ENCODE results near the gene TBL2.

The TBL2 gene

DNA sequence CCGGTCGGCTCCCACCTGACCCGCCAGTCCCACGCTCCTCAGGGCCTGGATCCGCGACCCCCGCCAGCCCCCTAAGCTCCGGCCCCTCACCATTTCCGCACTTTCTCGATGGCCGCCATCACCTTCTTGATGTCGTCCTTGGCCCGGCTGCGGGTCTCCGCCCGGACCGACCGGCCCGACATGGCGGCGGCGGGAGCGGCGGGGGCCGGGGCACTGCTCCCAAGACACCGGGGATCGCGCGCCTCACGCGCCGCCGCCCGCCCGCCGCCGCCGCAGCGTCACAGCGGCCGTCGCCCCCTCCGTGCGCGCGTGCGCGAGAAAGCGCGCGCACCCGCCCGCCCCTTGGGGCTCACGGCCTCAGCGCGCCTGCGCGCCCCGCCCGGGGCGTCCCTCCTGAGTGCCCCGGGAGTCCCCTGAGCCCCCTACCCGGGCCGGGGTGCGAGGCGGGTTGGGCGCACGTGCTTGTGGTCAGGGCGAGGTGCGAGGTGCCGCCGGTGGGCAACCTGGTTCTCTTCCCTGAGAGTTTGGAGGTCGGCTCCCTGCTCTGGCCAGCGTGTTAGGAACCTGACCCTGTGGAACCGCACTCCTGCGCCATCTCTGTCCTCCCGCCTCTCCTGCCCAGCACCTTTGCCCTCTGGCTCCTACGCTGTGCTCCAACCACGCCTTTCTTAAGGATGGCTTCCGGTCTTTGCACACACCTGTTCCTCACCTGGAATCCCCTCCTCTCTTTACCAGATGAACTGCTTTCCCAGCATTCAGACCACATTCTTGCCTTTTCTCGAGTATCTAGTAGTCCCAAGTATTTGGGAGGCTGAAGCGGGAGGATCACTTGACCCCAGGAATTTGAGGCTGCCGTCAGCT lies 20.8 kb downstream of the TBL2 start, which contains the start of gene BCL7B (continued):
- TF ChIP-seq ZNF184 (tag by site-specific recombination; IDR thresholded peaks at IDR 0.05) (no peak), ZNF785 (tag by site-specific recombination; IDR thresholded peaks at IDR 0.05) (no peak), ZBTB7A (tag by site-specific recombination; IDR thresholded peaks at IDR 0.05; ENCODE audit: low read depth) (0 out of 2 replicates have a peak, but pooled peaks have one; percentile 46), ZEB2 (tag by site-specific recombination; IDR thresholded peaks at IDR 0.05) (0 out of 2 replicates have a peak, but pooled peaks have one; percentile 32), ZFP3 (tag by site-specific recombination; IDR thresholded peaks at IDR 0.05; ENCODE audit: low read depth) (peak; percentile 81), KLF9 (tag by site-specific recombination; IDR thresholded peaks at IDR 0.05; ENCODE audit: low read depth) (0 out of 2 replicates have a peak, but pooled peaks have one; percentile 21), KLF10 (tag by site-specific recombination; IDR thresholded peaks at IDR 0.05) (peak; percentile 69), ZNF350 (tag by site-specific recombination; IDR thresholded peaks at IDR 0.05) (no peak), ZBTB48 (tag by site-specific recombination; IDR thresholded peaks at IDR 0.05) (no peak; the same call in 1 of the 2 replicates), ZNF423 (tag by site-specific recombination; IDR thresholded peaks at IDR 0.05) (peak; percentile 53; the same call in 1 of the 2 replicates), ZXDB (tag by site-specific recombination; IDR thresholded peaks at IDR 0.05) (peak; percentile 100), ZNF324 (tag by site-specific recombination; IDR thresholded peaks at IDR 0.05) (peak; percentile 28; the same call in 1 of the 2 replicates), GLI4 (tag by site-specific recombination; IDR thresholded peaks at IDR 0.05) (0 out of 2 replicates have a peak, but pooled peaks have one; percentile 53), ZBTB8A (tag by site-specific recombination; IDR thresholded peaks at IDR 0.05) (peak; percentile 81), EGR2 (tag by site-specific recombination; IDR thresholded peaks at IDR 0.05; ENCODE audit: low read depth) (peak; percentile 82), ZNF837 (tag by site-specific recombination; IDR thresholded peaks at IDR 0.05) (no peak), ZIC2 (tag by site-specific recombination; IDR thresholded peaks at IDR 0.05) (0 out of 2 replicates have a peak, but pooled peaks have one; percentile 25), ZBTB20 (tag by site-specific recombination; IDR thresholded peaks at IDR 0.05) (peak; percentile 45; the same call in 1 of the 2 replicates), YY1 (tag by site-specific recombination; IDR thresholded peaks at IDR 0.05) (peak; percentile 61; the same call in 1 of the 2 replicates)
- TF ChIP-seq, protein P1, sequence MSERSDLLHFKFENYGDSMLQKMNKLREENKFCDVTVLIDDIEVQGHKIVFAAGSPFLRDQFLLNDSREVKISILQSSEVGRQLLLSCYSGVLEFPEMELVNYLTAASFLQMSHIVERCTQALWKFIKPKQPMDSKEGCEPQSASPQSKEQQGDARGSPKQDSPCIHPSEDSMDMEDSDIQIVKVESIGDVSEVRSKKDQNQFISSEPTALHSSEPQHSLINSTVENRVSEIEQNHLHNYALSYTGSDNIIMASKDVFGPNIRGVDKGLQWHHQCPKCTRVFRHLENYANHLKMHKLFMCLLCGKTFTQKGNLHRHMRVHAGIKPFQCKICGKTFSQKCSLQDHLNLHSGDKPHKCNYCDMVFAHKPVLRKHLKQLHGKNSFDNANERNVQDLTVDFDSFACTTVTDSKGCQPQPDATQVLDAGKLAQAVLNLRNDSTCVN (tag by site-specific recombination; optimal IDR thresholded peaks at IDR 0.05) = peak; percentile 77
- TF ChIP-seq, protein P2, sequence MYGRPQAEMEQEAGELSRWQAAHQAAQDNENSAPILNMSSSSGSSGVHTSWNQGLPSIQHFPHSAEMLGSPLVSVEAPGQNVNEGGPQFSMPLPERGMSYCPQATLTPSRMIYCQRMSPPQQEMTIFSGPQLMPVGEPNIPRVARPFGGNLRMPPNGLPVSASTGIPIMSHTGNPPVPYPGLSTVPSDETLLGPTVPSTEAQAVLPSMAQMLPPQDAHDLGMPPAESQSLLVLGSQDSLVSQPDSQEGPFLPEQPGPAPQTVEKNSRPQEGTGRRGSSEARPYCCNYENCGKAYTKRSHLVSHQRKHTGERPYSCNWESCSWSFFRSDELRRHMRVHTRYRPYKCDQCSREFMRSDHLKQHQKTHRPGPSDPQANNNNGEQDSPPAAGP (tag by site-specific recombination; IDR thresholded peaks at IDR 0.05) = peak; percentile 51; the same call in 1 of the 2 replicates
- TF ChIP-seq, protein P3, sequence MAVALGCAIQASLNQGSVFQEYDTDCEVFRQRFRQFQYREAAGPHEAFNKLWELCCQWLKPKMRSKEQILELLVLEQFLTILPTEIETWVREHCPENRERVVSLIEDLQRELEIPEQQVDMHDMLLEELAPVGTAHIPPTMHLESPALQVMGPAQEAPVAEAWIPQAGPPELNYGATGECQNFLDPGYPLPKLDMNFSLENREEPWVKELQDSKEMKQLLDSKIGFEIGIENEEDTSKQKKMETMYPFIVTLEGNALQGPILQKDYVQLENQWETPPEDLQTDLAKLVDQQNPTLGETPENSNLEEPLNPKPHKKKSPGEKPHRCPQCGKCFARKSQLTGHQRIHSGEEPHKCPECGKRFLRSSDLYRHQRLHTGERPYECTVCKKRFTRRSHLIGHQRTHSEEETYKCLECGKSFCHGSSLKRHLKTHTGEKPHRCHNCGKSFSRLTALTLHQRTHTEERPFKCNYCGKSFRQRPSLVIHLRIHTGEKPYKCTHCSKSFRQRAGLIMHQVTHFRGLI (tag by site-specific recombination; IDR thresholded peaks at IDR 0.05) = peak; percentile 63

DNA sequence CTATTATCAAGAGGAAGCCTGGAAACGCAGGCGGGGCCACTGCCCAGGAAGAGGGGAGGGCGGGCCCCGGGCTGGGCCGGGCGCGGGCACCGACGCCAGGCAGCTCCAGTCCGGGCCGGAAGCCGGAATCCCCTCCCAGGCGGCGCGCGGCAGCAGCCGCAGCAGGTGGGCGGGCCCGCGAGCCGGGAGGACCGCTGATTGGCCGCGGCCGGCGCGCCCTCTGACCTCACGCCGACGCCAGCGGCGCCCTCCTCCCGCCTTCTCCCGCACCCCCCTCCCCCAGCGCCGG lies 21.3 kb downstream of the TBL2 start:
- ChIA-PET POLR2A (interaction anchor here (1.0 to 2.5 kb wide), 5 partner anchors 9 to 134 kb away, joined by 3 to 24 read pairs (median 6); partner anchors contain the start of genes BAZ1B and TBL2), CTCF (interaction anchor here (0.6 to 1.0 kb wide), 2 partner anchors 15 to 177 kb away, joined by 3 read pairs; no protein-coding TSS in a partner anchor)
- Histone ChIP-seq H3K36me3 (ENCODE audit: control insufficient read depth in 2 of 2, insufficient read depth in 1 of 2, low read length in 2 of 2) (peaks cover 6 to 12% of the 10 kb centered on the region in 2 experiments; a peak in 2 of 3 replicates), H3K9me3 (ENCODE audit: control insufficient read depth, insufficient read depth, low read depth, low read length) (no peaks in the 10 kb centered on the region), H3K27ac (ENCODE audit: extremely low read depth, low read depth, low read length) (peak overlapping the region; percentile 96), H3K4me3 (ENCODE audit: low read depth, low read length) (peak overlapping the region; percentile 94), H3K4me1 (ENCODE audit: control insufficient read depth, insufficient read depth, low read length) (peaks cover 3% of the 10 kb centered on the region; the same call in 1 of the 2 replicates)
- peak; percentile 47; the same call in 1 of the 2 replicates for TF ChIP-seq KLF8 (tag by site-specific recombination; IDR thresholded peaks at IDR 0.05)
- TF ChIP-seq ZNF202 (tag by site-specific recombination; IDR thresholded peaks at IDR 0.05; ENCODE audit: borderline replicate concordance) = no peak
- TF ChIP-seq, protein P4, sequence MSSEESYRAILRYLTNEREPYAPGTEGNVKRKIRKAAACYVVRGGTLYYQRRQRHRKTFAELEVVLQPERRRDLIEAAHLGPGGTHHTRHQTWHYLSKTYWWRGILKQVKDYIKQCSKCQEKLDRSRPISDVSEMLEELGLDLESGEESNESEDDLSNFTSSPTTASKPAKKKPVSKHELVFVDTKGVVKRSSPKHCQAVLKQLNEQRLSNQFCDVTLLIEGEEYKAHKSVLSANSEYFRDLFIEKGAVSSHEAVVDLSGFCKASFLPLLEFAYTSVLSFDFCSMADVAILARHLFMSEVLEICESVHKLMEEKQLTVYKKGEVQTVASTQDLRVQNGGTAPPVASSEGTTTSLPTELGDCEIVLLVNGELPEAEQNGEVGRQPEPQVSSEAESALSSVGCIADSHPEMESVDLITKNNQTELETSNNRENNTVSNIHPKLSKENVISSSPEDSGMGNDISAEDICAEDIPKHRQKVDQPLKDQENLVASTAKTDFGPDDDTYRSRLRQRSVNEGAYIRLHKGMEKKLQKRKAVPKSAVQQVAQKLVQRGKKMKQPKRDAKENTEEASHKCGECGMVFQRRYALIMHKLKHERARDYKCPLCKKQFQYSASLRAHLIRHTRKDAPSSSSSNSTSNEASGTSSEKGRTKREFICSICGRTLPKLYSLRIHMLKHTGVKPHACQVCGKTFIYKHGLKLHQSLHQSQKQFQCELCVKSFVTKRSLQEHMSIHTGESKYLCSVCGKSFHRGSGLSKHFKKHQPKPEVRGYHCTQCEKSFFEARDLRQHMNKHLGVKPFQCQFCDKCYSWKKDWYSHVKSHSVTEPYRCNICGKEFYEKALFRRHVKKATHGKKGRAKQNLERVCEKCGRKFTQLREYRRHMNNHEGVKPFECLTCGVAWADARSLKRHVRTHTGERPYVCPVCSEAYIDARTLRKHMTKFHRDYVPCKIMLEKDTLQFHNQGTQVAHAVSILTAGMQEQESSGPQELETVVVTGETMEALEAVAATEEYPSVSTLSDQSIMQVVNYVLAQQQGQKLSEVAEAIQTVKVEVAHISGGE (tag by site-specific recombination; conservative IDR thresholded peaks at IDR 0.05; ENCODE audit: low read depth) = 0 out of 2 replicates have a peak, but pooled peaks have one; percentile 20
- TF ChIP-seq, protein P5, sequence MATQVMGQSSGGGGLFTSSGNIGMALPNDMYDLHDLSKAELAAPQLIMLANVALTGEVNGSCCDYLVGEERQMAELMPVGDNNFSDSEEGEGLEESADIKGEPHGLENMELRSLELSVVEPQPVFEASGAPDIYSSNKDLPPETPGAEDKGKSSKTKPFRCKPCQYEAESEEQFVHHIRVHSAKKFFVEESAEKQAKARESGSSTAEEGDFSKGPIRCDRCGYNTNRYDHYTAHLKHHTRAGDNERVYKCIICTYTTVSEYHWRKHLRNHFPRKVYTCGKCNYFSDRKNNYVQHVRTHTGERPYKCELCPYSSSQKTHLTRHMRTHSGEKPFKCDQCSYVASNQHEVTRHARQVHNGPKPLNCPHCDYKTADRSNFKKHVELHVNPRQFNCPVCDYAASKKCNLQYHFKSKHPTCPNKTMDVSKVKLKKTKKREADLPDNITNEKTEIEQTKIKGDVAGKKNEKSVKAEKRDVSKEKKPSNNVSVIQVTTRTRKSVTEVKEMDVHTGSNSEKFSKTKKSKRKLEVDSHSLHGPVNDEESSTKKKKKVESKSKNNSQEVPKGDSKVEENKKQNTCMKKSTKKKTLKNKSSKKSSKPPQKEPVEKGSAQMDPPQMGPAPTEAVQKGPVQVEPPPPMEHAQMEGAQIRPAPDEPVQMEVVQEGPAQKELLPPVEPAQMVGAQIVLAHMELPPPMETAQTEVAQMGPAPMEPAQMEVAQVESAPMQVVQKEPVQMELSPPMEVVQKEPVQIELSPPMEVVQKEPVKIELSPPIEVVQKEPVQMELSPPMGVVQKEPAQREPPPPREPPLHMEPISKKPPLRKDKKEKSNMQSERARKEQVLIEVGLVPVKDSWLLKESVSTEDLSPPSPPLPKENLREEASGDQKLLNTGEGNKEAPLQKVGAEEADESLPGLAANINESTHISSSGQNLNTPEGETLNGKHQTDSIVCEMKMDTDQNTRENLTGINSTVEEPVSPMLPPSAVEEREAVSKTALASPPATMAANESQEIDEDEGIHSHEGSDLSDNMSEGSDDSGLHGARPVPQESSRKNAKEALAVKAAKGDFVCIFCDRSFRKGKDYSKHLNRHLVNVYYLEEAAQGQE (tag by site-specific recombination; IDR thresholded peaks at IDR 0.05) = no peak
